SH-SY5Y (cell line): ENCODE measurements around the gene SPAG9.

Experiments
- GATA2 ChIP-seq: IDR thresholded peaks from 2 replicates; pipeline ENCODE4 v1.6.1; 2011; ENCODE audit warnings: mild to moderate bottlenecking, low read depth, low read length
- GATA3 ChIP-seq: IDR thresholded peaks from 2 replicates; pipeline ENCODE4 v1.6.1; 2011; ENCODE audit warnings: low read depth, mild to moderate bottlenecking, low read length, moderate library complexity

- TF ChIP-seq GATA2 (no peak), GATA3 (no peak)
Measured at GRCh38 chr17:51028176-51028863, 92.3 kb downstream of the SPAG9 start.
